Progenitor cell of endocrine pancreas (in vitro differentiated cells): ENCODE data around the gene SMIM7. TPM values are rescaled to one million over a fixed set of nuclear protein-coding genes. Genes with fewer than 3 reads are reported as not detected.

Experiments
- DNase-seq: peaks from one replicate; pipeline ENCODE4 v3.0.0; 2021; ENCODE audit warnings: low spot score; ENCODE audit not compliant: unreplicated experiment
- H3K27ac Mint-ChIP-seq: 2 replicates; pipeline ENCODE4 v1.8.0; 2021; ENCODE audit warnings: mild to moderate bottlenecking, moderate library complexity, mixed read lengths
- H3K27me3 Mint-ChIP-seq: 2 replicates; pipeline ENCODE4 v1.8.0; 2021; ENCODE audit warnings: mixed read lengths
- H3K36me3 Mint-ChIP-seq: 2 replicates; pipeline ENCODE4 v1.8.0; 2022; ENCODE audit warnings: mixed read lengths; ENCODE audit not compliant: insufficient read depth
- H3K4me1 Mint-ChIP-seq: 2 replicates; pipeline ENCODE4 v1.8.0; 2021; ENCODE audit warnings: low read depth, mixed read lengths
- H3K4me3 Mint-ChIP-seq: 2 replicates; pipeline ENCODE4 v1.8.0; 2021; ENCODE audit warnings: low read depth, mild to moderate bottlenecking, moderate library complexity, mixed read lengths
- H3K9me3 Mint-ChIP-seq: 2 replicates; pipeline ENCODE4 v1.8.0; 2021; ENCODE audit warnings: low read depth, mixed read lengths
- long read RNA-seq: library from polyadenylated mRNA; unstranded; transcript quantifications from one replicate; pipeline ENCODE4 v2.0.0, GENCODE V29; 2020
- total RNA-seq: library from RNA; stranded (reverse); gene quantifications from 2 replicates; pipeline ENCODE4 v1.2.1, GENCODE V29; 2021
- TF ChIP-seq, protein P1 (sequence below): fragments of 200-600 bp; sonication (generic); IDR thresholded peaks from one replicate; pipeline ENCODE4 v1.5.0; 2021; ENCODE audit warnings: antibody characterized with exemption, mild to moderate bottlenecking; ENCODE audit not compliant: unreplicated experiment

The SMIM7 gene
- total RNA-seq = 73.0 and 81.3 TPM in 2 replicates
- long read RNA-seq, transcript SMIM7-214 (4 exons, 1,075 nt) = minor isoform, 18 of 218 reads
- long read RNA-seq, transcript SMIM7-215 (6 exons, 975 nt) = minor isoform, 8 of 218 reads
- long read RNA-seq, transcript SMIM7-207 (6 exons, 1,126 nt) = minor isoform, 5 of 218 reads
- long read RNA-seq, transcript SMIM7-208 (5 exons, 2,776 nt) = major isoform, 143 of 218 reads
- long read RNA-seq, partial matches to known transcripts = 7 of 218 reads
- long read RNA-seq, other reads (novel, unspliced or antisense) = 25 of 218 reads

- Mint-ChIP-seq H3K27ac (peak within 1 kb of the TSS; percentile 98), H3K4me1 (peaks cover 14% of the 10 kb centered on the region), H3K36me3 (peaks cover 8% of the 10 kb centered on the region), H3K4me3 (peak within 1 kb of the TSS; percentile 100), H3K27me3 (no peaks in the 10 kb centered on the region), H3K9me3 (no peaks in the 10 kb centered on the region)
- DNase-seq = peak; percentile 97
- TF ChIP-seq, protein P1, sequence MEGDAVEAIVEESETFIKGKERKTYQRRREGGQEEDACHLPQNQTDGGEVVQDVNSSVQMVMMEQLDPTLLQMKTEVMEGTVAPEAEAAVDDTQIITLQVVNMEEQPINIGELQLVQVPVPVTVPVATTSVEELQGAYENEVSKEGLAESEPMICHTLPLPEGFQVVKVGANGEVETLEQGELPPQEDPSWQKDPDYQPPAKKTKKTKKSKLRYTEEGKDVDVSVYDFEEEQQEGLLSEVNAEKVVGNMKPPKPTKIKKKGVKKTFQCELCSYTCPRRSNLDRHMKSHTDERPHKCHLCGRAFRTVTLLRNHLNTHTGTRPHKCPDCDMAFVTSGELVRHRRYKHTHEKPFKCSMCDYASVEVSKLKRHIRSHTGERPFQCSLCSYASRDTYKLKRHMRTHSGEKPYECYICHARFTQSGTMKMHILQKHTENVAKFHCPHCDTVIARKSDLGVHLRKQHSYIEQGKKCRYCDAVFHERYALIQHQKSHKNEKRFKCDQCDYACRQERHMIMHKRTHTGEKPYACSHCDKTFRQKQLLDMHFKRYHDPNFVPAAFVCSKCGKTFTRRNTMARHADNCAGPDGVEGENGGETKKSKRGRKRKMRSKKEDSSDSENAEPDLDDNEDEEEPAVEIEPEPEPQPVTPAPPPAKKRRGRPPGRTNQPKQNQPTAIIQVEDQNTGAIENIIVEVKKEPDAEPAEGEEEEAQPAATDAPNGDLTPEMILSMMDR = no peak
These were observed at the start of gene SMIM7 for GRCh38 chr19:16659832-16660708. Gene SMIM7 (minus strand): TSS chr19:16660144. CDS start chr19:16660110, 34 bp downstream.

GRCh38 chr19:16703677-16704076, 43.7 kb upstream of the SMIM7 start:
- TF ChIP-seq, protein P1 = no peak
- Mint-ChIP-seq H3K27me3 (peaks cover 2% of the 10 kb centered on the region), H3K36me3 (no peaks in the 10 kb centered on the region), H3K27ac (no peak overlapping the region), H3K4me3 (no peak overlapping the region), H3K9me3 (no peaks in the 10 kb centered on the region), H3K4me1 (no peaks in the 10 kb centered on the region)
- DNase-seq = no peak

GRCh38 chr19:16702123-16702522, 42.2 kb upstream of the SMIM7 start:
- TF ChIP-seq, protein P1 = no peak
- Mint-ChIP-seq H3K4me1 (no peaks in the 10 kb centered on the region), H3K36me3 (no peaks in the 10 kb centered on the region), H3K4me3 (no peak overlapping the region), H3K27me3 (no peaks in the 10 kb centered on the region), H3K27ac (no peak overlapping the region), H3K9me3 (no peaks in the 10 kb centered on the region)
- DNase-seq = no peak

DNA sequence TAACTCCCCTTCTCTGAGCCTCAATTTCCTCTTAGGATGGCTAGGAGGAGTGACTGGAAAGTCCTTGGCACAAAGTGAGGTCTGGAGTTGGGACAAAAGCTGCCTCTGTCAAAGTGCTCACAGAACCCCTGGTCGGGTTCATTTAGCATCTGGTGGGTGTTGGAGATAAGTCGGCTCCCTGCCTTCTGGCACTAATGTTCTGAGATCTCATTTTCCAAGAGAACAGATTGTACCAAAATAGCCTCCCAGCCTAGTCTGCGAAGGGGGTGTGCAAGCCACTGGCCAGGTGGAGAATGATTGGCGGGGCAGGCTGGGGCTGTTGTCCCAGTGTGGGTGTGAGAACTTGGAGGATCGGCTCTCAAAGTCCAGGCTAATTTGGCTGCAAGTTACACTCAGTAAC, 39.0 kb upstream of the SMIM7 start:
- Mint-ChIP-seq H3K36me3 (no peaks in the 10 kb centered on the region), H3K4me3 (no peak overlapping the region), H3K27me3 (no peaks in the 10 kb centered on the region), H3K4me1 (no peaks in the 10 kb centered on the region), H3K9me3 (no peaks in the 10 kb centered on the region), H3K27ac (no peak overlapping the region)
- TF ChIP-seq, protein P1 = no peak
- no peak for DNase-seq

DNA sequence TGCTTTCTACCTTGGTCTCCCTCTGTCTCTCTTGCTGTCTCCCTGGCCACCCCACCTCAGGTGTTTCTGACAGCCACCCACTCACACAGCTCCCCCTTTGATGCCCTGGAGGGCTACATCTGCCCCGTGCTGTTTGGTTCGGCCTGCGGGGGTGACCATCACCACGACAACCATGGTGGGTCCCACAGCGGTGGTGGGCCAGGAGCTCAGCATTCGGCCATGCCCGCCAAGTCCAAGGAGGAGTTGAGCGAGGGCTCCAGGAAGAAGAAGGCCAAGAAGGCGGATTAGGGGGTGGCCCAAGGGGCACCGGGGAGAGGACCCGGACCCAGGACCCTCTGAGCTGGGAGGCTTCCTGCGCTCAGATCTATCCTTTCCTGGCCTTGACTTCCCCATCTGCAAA, 28.1 kb upstream of the SMIM7 start:
- H3K27ac Mint-ChIP-seq = no peak overlapping the region
- H3K36me3 Mint-ChIP-seq = no peaks in the 10 kb centered on the region
- H3K27me3 Mint-ChIP-seq = no peaks in the 10 kb centered on the region
- no peak for DNase-seq
- TF ChIP-seq, protein P1 = no peak
- no peaks in the 10 kb centered on the region for H3K4me1 Mint-ChIP-seq
- H3K4me3 Mint-ChIP-seq = no peak overlapping the region
- no peaks in the 10 kb centered on the region for H3K9me3 Mint-ChIP-seq
